GM18907 (cell line): ENCODE results near the gene CORIN.
A peak's percentile ranks its signal among the peaks of the same experiment; 100 is the strongest.

ENCODE experiments used
- ATAC-seq: cut with Tn5 transposase; IDR thresholded peaks from one replicate; pipeline ENCODE4 v1.9.1; 2021; ENCODE audit warnings: mild to moderate bottlenecking, moderate library complexity; ENCODE audit not compliant: unreplicated experiment

The CORIN gene

GRCh38 chr4:47647544-47647943, 190.3 kb downstream of the CORIN start:
- no peak for ATAC-seq

- ATAC-seq: no peak
Observed at GRCh38 chr4:47647029-47647428, 190.8 kb downstream of the CORIN start.

GRCh38 chr4:47646372-47646771, 191.5 kb downstream of the CORIN start:
- ATAC-seq: no peak

- ATAC-seq: no peak
Observed at GRCh38 chr4:47643845-47644244, 194.0 kb downstream of the CORIN start.

- ATAC-seq: no peak
Observed at GRCh38 chr4:47642985-47643760, 194.7 kb downstream of the CORIN start.

- no peak for ATAC-seq
Observed at GRCh38 chr4:47642191-47642830, 195.6 kb downstream of the CORIN start.

- ATAC-seq: no peak
Observed at GRCh38 chr4:47641755-47642154, 196.1 kb downstream of the CORIN start.

- no peak for ATAC-seq
Observed at GRCh38 chr4:47640911-47641310, 197.0 kb downstream of the CORIN start.

GRCh38 chr4:47639531-47639930, 198.3 kb downstream of the CORIN start:
- no peak for ATAC-seq

- no peak for ATAC-seq
Observed at GRCh38 chr4:47631161-47631560, 206.7 kb downstream of the CORIN start.

GRCh38 chr4:47624031-47624441, 213.8 kb downstream of the CORIN start:
- ATAC-seq: no peak

- ATAC-seq: no peak
Observed at GRCh38 chr4:47621181-47621580, 216.7 kb downstream of the CORIN start.

GRCh38 chr4:47619691-47620090, 218.2 kb downstream of the CORIN start:
- ATAC-seq: no peak

- ATAC-seq: peak; percentile 71
Observed at GRCh38 chr4:47617607-47618006, 220.3 kb downstream of the CORIN start.

- no peak for ATAC-seq
Observed at GRCh38 chr4:47615385-47615784, 222.5 kb downstream of the CORIN start.

GRCh38 chr4:47612116-47613023, 225.5 kb downstream of the CORIN start:
- no peak for ATAC-seq

GRCh38 chr4:47606482-47606881, 231.4 kb downstream of the CORIN start:
- ATAC-seq: no peak

GRCh38 chr4:47598896-47599295, 239.0 kb downstream of the CORIN start:
- ATAC-seq: no peak

GRCh38 chr4:47598320-47598719, 239.5 kb downstream of the CORIN start:
- ATAC-seq: no peak

GRCh38 chr4:47597696-47598095, 240.2 kb downstream of the CORIN start:
- no peak for ATAC-seq

- ATAC-seq: no peak
Observed at GRCh38 chr4:47590325-47590724, 247.5 kb downstream of the CORIN start.
